HG02610 (cell line): ENCODE data around the gene AKR1A1.

ENCODE experiments used
- ATAC-seq: cut with Tn5 transposase; IDR thresholded peaks from one replicate; pipeline ENCODE4 v1.9.1; 2021; ENCODE audit warnings: mild to moderate bottlenecking, moderate library complexity; ENCODE audit not compliant: unreplicated experiment

The AKR1A1 gene

GRCh38 chr1:45615885-45616284 lies 65.3 kb downstream of the AKR1A1 start:
- no peak for ATAC-seq

- ATAC-seq = no peak
Observed at GRCh38 chr1:45617618-45618017, 67.0 kb downstream of the AKR1A1 start.

GRCh38 chr1:45619149-45619921 lies 68.7 kb downstream of the AKR1A1 start:
- ATAC-seq = no peak
